Testis (tissue), 2 donors: Measurements from ENCODE around the gene COQ9.

ENCODE experiments used
- POLR2A ChIP-seq: fragments of 450-650 bp; IDR thresholded peaks from one replicate; pipeline ENCODE4 v1.6.1; 2017; ENCODE audit warnings: antibody characterized with exemption, mild to moderate bottlenecking, moderate library complexity
- TF ChIP-seq, protein P1 (sequence below), 3 experiments: fragments of 450-650 bp in 2 of 3; fragments of 200-600 bp in 1 of 3; sonication (generic) in 1 of 3; IDR thresholded peaks; one replicate each; pipeline ENCODE4 v1.5.1; 2016 to 2019; ENCODE audit warnings: antibody characterized with exemption in 3 of 3, mild to moderate bottlenecking in 2 of 3, moderate library complexity in 1 of 3

DNA sequence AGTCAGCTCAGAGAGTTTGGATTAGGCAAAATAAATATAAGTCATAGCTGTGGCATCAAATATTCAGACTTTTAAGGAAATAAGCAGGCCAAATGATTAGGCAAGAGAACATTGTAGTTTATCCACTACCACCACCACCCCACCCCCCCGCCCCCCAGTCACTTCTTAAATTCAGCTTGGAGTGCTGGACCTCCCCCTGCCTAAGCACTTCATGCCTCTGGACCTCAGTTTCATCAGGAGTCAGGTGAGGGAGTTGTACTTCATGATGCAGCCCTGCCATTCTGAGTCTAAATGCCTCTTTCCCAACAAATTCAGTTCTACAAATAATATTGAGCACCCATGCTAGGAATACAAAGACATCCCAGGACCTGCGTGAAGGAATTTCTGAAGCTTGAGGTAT is 17.2 kb downstream of the COQ9 start:
- TF ChIP-seq, protein P1, sequence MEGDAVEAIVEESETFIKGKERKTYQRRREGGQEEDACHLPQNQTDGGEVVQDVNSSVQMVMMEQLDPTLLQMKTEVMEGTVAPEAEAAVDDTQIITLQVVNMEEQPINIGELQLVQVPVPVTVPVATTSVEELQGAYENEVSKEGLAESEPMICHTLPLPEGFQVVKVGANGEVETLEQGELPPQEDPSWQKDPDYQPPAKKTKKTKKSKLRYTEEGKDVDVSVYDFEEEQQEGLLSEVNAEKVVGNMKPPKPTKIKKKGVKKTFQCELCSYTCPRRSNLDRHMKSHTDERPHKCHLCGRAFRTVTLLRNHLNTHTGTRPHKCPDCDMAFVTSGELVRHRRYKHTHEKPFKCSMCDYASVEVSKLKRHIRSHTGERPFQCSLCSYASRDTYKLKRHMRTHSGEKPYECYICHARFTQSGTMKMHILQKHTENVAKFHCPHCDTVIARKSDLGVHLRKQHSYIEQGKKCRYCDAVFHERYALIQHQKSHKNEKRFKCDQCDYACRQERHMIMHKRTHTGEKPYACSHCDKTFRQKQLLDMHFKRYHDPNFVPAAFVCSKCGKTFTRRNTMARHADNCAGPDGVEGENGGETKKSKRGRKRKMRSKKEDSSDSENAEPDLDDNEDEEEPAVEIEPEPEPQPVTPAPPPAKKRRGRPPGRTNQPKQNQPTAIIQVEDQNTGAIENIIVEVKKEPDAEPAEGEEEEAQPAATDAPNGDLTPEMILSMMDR (IDR thresholded peaks at IDR 0.05) = no peak
- no peak for TF ChIP-seq POLR2A
